ENCODE measurements around the gene ZNF30. TPM values are rescaled to one million over a fixed set of nuclear protein-coding genes. Genes with fewer than 3 reads are reported as not detected.

Gene ZNF30
- total and polyA plus RNA-seq, 8 donors = 0.58 to 6.1 (median 2.9) TPM; not detected in 1

GRCh38 chr19:34957830-34958751 lies 31.4 kb downstream of the ZNF30 start:
- H3K9me3 ChIP-seq = peaks cover 42 to 93% (median 78%) of the 10 kb centered on the region in 4 donors
- WGBS, 5 donors = 94 to 96% (median 96%) methylated on average over 22 of the region's 22 CpGs
- no peak overlapping the region for H3K4me3 ChIP-seq
- H3K27ac ChIP-seq = no peak overlapping the region
- no peak for DNase-seq
- H3K27me3 ChIP-seq = no peaks in the 10 kb centered on the region
- peaks cover 12 to 23% (median 17%) of the 10 kb centered on the region in 4 donors for H3K4me1 ChIP-seq
- peaks cover 35 to 79% (median 59%) of the 10 kb centered on the region in 4 donors for H3K36me3 ChIP-seq
- TF ChIP-seq POLR2A (IDR thresholded peaks at IDR 0.05) (no peak), POLR2AphosphoS5 (IDR thresholded peaks at IDR 0.05) (no peak), EP300 (IDR thresholded peaks at IDR 0.05) (no peak), CTCF (IDR thresholded peaks at IDR 0.05) (no peak)
- intact Hi-C loops (cut with DNase I; ENCODE audit: low total_unique reads) = no loop called here

DNA sequence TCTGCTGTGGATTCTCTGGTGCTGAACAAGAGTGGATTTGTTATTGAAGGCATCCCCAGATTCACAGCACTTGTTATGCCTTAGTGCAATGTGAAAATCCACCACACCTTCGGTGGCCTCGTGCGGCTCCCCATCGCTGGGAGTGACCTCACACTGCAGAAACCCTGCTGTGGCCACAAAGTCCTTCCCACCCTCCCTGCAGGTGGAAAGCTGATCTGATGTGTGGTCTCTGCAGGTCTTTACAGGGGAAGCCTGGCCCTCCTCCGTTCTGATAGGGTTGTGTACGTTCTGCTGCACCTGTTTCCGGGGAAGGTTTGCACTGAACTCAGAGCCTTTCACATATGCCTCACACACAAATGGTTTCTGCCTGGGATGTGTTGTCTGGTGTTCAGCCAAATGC lies 32.3 kb downstream of the ZNF30 start:
- Histone ChIP-seq H3K27me3 (no peaks in the 10 kb centered on the region), H3K27ac (no peak overlapping the region), H3K4me1 (peaks cover 19 to 26% (median 23%) of the 10 kb centered on the region in 4 donors), H3K4me3 (no peak overlapping the region), H3K36me3 (peaks cover 35 to 69% (median 59%) of the 10 kb centered on the region in 4 donors), H3K9me3 (peaks cover 40 to 83% (median 69%) of the 10 kb centered on the region in 4 donors)
- WGBS, 5 donors = 84 to 91% (median 90%) methylated on average over 7 of the region's 7 CpGs
- no peak for DNase-seq
- intact Hi-C loops (cut with DNase I; ENCODE audit: low total_unique reads) = no loop called here
- no peak for TF ChIP-seq POLR2A (IDR thresholded peaks at IDR 0.05)
- no peak for TF ChIP-seq CTCF (IDR thresholded peaks at IDR 0.05)
- TF ChIP-seq EP300 (IDR thresholded peaks at IDR 0.05) = no peak
- TF ChIP-seq POLR2AphosphoS5 (IDR thresholded peaks at IDR 0.05) = no peak

DNA sequence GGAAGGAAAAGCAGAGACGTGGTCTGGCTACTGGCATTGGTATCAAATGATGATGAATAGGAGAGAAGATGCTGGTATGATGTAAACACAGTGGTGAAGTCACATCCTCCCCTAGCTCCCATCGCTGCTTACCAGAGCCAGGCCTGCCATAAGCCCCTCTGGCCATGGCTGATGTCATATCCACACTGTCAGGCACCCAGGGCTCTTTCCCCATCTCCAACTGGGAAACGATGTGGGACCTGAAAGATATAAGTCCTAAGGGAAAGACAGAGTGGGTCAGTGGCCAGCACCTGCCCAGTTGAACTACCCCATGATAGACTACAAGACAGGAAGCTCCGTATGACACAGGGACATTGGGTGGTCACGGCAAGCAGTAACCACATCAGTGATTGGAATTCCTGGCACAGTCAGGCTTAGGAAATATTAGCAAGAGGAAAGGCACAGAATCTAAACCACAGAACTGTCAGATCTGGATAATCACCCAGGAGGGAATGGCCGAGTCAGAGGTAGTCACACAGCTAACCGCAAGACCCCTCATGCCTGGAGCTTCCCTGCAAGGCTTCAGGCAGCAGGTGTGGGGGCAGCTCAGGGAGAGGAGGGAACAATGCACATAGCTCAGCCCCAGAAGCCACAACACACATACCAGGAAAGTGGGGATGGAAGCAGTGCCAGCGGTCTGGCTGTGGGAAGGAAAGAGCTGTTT lies 33.6 kb downstream of the ZNF30 start:
- TF ChIP-seq POLR2A (IDR thresholded peaks at IDR 0.05) = no peak
- TF ChIP-seq EP300 (IDR thresholded peaks at IDR 0.05) = no peak
- no peak for TF ChIP-seq CTCF (IDR thresholded peaks at IDR 0.05)
- TF ChIP-seq POLR2AphosphoS5 (IDR thresholded peaks at IDR 0.05) = no peak
- Histone ChIP-seq H3K9me3 (peaks cover 40 to 71% (median 61%) of the 10 kb centered on the region in 4 donors), H3K4me1 (peaks cover 19 to 33% (median 27%) of the 10 kb centered on the region in 4 donors), H3K27me3 (no peaks in the 10 kb centered on the region), H3K27ac (no peak overlapping the region), H3K36me3 (peaks cover 35 to 60% (median 59%) of the 10 kb centered on the region in 4 donors), H3K4me3 (no peak overlapping the region)
- intact Hi-C loops (cut with DNase I; ENCODE audit: low total_unique reads) = no loop called here
- 97 to 99% (median 98%) methylated on average over 8 of the region's 8 CpGs for WGBS, 5 donors
- DNase-seq = no peak

DNA sequence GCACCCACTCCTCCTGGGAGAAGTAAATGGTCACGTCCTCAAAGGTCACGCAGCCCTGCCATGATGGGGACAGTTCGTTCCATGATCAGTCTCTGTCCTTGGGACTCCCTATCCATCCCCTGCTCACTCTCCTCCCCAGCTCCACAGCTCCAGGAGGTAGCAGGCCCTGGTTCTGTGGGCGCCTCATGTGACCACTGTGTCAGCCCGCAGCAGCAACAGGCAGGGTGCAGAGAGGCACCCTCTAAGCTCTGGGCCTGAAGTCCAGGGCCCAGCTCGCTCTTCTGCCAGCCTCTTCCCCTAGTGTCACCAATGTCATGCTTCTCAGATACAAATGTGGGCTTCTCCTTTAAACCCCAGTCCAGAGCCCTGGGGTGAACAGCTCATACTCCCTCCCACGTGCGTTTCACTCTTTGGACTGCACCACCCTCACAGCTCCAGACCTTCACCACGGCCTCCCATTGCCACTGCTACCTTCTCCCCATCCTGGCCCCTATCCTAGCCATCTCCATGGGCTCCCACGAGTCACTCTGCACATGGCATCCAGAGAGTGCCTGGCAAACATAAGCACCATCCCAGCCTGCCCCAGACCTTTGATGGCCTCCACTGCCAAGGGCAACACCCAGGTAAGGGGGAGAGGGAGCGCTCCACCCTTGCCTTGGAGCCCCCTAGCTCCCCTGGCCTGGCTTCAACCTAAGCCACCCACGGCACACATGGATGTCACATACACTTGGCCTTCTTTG lies 34.4 kb downstream of the ZNF30 start:
- H3K36me3 ChIP-seq = peaks cover 35 to 53% (median 51%) of the 10 kb centered on the region in 4 donors
- intact Hi-C loops (cut with DNase I; ENCODE audit: low total_unique reads) = no loop called here
- peaks cover 40 to 63% (median 53%) of the 10 kb centered on the region in 4 donors for H3K9me3 ChIP-seq
- TF ChIP-seq POLR2AphosphoS5 (IDR thresholded peaks at IDR 0.05) (no peak), CTCF (IDR thresholded peaks at IDR 0.05) (no peak), EP300 (IDR thresholded peaks at IDR 0.05) (no peak)
- H3K4me3 ChIP-seq = no peak overlapping the region
- DNase-seq = no peak
- 95 to 98% (median 97%) methylated on average over 11 to 12 of the region's 12 CpGs for WGBS, 5 donors
- no peaks in the 10 kb centered on the region for H3K27me3 ChIP-seq
- H3K4me1 ChIP-seq = peaks cover 19 to 33% (median 27%) of the 10 kb centered on the region in 4 donors
- peak overlapping the region in 2 of 5 donors; percentile 54 to 80 for H3K27ac ChIP-seq

Measured in stomach (tissue), 9 donors.